DND-41 (cell line): Measurements from ENCODE around the gene JADE2.

Source experiments
- EZH2 ChIP-seq: IDR thresholded peaks from 3 replicates; pipeline ENCODE4 v1.6.1; 2012; ENCODE audit warnings: borderline replicate concordance, low read depth, mild to moderate bottlenecking, moderate library complexity, low read length, inconsistent platforms; ENCODE audit not compliant: severe bottlenecking
- TF ChIP-seq, protein P1 (sequence below): IDR thresholded peaks from 2 replicates; pipeline ENCODE4 v1.5.1; 2012; ENCODE audit warnings: borderline replicate concordance, low read length, moderate library complexity, mild to moderate bottlenecking; ENCODE audit not compliant: poor library complexity, severe bottlenecking; ENCODE audit errors: extremely low read depth

DNA sequence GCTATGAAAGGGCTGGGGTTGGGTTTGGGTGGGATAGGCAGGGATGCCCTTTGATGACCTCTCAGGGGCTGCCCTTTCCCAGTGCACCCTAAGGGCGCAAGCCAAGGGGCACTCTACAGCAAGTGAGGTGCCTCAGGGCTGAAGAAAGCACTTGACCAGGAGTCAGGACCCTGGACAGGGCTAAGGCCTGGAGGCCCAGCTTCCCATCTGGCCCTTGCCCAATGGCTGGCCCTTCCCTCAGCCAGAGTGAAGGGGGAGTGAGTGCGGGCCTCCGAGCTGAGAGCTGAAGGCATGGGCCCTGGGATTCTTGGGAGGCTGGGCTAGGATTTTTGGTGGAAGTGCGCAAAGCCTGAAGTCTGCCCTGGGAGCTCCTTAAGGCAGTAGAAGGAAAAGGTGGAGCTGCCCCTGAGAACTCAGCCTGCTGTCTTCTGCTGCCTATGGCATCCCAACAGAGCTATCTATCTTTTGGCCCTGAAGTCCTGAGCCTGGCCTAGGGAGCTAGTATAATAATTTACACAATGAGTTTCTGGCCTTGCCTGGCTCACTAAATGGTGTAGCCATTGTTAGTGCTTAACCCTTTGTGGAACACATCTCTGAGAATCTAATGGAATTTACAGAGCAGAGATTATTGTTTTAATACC is 16.4 kb downstream of the JADE2 start:
- TF ChIP-seq, protein P1, sequence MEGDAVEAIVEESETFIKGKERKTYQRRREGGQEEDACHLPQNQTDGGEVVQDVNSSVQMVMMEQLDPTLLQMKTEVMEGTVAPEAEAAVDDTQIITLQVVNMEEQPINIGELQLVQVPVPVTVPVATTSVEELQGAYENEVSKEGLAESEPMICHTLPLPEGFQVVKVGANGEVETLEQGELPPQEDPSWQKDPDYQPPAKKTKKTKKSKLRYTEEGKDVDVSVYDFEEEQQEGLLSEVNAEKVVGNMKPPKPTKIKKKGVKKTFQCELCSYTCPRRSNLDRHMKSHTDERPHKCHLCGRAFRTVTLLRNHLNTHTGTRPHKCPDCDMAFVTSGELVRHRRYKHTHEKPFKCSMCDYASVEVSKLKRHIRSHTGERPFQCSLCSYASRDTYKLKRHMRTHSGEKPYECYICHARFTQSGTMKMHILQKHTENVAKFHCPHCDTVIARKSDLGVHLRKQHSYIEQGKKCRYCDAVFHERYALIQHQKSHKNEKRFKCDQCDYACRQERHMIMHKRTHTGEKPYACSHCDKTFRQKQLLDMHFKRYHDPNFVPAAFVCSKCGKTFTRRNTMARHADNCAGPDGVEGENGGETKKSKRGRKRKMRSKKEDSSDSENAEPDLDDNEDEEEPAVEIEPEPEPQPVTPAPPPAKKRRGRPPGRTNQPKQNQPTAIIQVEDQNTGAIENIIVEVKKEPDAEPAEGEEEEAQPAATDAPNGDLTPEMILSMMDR = no peak
- no peak for TF ChIP-seq EZH2
